NCI-H510A treated with DMSO at 0.1 percent for 48 hours (cell line): Measurements from ENCODE around the gene NIPA2.
A peak's percentile ranks its signal among the peaks of the same experiment; 100 is the strongest.
"Not testable (repeated sequence)": the region's sequence is repeated elsewhere in the genome, so short reads cannot be mapped to it uniquely, and the experiment has no call there.

ENCODE experiments used
- DNase-seq: peaks from one replicate; lab custom pipeline; 2025; lab: John Stamatoyannopoulos, UW

NIPA2 gene

DNA sequence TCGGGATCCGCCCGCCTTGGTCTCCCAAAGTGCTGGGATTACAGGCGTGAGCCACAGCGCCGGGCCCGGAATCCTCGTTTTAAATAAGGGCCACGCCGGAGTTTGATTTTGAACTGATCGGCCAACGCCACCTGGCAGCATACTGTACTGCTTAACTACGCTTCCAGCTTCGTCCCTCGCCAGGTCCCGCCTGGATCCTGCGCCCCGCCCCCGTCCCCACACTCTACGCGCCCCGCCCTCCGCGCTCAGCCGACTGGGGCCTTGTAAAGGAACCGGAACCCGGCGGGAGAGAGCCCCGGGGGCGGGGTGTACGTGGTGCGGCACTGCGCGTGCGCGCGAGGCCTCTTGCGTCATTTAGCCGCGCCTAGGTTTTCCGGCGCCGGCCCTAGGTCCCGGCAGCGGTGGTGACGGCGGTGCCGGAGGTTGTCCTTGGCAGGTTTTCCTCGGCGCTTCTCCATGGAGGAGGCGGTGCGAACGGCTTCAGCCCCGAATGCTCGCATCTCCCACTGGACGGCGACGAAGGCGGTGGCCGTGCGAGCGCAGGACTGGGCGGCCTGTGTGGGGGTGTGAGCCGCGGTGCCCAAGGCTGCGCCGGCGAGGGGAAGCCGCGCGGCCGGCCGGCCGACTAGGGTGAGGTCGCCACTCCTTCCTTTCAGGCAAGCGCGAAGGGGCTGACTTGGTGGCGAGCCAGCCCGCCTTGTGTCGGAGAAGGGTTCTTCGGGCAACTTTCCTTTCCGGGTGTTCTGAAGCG, at the start of gene NIPA2:
NIPA2 (plus strand) TSS at position 375 of the 751 bp plus-strand sequence. CDS start 13,066 bp downstream, outside the sequence.
- peak; percentile 91 for DNase-seq

DNA sequence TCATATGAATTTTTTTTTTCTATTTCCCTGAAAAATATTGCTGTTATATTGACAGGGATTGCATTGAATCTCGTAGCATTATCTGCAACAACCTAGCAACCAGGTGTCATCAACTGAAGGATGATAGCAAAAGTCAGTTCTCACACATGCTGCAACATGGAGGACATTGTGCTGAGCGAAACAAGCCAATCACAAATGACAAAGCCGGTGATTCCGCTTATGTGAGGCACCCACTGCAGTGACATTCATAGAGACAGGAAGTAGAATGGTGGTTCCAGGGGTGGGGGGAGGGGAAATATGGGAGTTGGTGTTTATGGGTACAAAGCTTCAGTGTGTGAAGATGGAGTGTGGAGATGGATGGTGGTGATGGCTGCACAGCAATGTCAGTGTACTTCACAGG, 44.4 kb upstream of the NIPA2 start:
- no peak for DNase-seq

DNA sequence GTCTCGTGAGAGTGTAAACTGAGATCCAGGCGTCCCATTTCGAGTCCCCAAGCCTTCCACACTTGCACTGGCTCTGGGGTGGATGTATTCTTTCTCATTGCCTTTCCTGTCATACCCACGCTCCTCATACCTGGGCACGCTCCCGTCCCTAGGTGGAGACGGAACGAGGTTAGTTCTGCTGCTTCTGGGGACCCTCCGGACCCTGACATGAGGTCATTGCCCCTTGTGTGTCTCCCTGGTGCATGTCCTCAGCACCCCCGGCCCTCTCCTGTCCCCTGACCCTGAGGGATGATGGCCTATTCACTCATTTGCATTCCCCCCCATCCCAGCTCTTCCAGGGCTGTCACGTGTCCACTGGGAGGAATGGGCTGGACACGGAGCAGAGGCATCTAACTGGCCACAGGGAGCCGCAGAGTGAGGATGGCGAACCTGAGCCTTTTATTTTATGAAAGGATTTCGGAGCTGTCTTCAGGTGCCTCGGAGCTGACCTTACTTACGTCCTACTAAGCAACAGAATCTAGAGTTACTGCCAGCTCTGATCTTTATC, 43.8 kb upstream of the NIPA2 start:
- no peak for DNase-seq

DNA sequence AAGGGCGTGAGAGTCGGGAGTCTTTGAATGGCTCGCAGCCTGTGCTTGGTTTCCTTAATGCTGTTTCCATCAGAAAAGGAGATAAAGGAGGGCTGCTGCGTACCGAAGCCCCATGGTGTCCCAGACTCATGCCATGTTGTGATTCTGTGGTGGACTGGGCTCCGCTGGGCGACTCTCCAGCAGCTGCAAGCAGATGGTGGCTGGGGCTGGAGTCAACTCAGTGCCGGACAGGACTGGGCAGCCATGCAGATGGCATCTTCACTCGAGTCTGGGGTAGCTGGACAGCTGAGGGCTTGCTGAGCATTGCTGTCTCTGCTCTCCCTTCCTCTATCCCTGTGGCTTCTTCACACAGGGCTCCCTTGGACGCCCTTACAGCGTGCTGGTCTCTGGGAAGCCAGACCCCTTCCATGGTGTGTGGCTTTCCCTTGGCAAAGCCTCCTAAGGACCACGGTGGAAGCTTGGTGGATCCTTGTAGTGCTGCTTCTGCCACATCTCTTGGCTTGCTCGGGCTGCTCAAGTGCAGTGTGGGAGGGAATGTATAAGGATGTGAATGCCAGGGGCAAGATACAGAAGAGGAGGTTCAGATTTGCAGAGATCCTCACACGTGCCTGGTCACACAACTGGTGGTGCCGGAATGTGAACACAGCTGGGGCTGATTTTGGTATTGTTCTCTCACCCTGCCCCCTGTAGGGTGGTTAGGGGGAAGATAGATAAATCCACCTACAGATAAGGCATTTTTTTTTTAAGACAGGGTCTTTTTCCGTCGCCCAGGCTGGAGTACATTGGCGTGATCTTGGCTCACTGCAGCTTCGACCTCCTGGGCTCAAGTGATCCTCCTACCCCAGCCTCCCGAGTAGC, 43.0 kb upstream of the NIPA2 start:
- DNase-seq, result no peak

DNA sequence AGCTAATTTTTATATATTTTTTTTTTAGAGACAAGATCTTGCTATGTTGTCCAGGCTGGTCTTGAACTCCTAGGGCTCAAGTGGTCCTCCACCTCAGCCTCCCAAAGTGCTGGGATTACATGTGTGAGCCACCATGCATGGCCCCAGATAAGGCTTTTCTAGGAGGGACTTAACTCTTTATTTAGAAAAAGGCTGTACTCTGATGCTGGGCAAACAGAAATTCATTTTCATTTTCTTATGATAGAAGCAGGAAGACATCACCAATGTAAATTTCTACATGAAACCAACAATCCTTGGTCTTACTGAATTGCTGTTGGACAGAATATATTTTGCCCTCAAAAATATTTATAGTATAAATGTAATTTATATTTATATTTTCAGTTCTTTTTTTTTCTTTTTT, 42.4 kb upstream of the NIPA2 start:
- no peak for DNase-seq

DNA sequence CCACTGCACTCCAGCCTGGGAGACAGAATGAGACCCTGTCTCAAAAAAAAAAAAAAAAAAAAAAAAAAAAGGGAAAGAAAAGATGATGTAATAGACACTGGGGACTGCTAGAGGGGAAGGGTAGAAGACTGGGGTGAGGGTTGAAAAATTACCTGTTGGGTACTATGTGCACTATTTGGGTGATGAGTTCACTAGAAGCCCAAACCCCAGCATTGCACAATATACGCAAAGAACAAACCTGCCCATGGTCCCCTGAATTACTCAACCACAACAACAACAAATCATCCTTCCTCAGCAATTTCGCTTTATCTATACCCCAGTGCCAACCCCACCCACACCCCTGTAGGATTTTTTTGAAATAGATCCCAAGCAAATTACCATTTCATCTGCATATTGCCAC, 38.6 kb upstream of the NIPA2 start:
- no peak for DNase-seq

DNA sequence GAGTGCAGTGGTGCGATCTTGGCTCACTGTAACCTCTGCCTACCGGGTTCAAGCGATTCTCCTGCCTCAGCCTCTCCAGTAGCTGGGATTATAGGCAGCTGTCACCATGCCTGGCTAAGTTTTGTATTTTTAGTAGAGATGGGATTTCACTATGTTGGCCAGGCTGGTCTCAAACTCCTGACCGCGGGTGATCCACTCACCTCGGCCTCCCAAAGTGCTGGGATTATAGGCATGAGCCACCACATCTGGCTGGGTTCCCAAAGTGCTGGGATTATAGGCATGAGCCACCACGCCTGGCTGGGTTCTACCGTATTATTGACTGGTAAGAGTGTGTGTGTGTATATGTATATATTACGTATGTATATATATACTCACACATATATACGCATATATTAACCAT, 35.5 kb upstream of the NIPA2 start:
- DNase-seq, result not testable (repeated sequence)

DNA sequence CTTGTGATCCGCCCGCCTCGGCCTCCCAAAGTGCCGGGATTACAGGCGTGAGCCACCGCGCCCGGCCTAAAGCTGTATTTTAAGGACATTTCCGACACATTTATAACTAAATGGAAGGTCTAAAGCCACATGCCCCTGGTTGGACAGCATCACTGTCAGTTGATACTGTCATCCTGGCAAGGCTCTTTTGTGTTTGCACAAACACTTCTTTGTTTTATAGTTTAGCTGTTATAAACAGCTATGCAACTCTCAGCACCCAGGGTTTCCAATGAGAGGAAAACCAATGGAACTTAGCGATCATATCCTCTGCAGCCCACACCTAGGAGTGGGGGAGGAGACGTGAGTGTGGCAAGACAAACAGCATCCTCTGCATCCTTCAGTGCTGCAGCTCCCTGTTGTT, 32.3 kb upstream of the NIPA2 start:
- DNase-seq, result no peak

DNA sequence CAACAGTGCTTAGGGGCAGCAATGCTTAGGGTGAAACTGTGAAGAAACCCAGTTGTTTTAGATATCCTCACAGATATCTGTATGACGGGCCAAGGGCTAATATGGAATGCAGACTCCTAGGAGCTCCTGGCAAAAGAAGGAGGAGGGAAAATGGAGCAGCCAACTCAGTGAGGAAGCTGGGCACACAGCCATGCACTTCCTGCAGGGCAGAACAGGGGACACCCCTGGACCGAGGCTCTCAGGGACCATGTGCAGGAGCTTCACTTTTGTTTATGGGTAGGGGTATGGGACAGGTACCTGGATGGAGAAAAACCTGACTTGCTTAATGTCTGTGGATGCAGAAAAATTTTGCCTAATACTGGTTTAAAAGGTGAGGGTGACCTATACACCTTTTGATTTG, 31.8 kb upstream of the NIPA2 start:
- no peak for DNase-seq

DNA sequence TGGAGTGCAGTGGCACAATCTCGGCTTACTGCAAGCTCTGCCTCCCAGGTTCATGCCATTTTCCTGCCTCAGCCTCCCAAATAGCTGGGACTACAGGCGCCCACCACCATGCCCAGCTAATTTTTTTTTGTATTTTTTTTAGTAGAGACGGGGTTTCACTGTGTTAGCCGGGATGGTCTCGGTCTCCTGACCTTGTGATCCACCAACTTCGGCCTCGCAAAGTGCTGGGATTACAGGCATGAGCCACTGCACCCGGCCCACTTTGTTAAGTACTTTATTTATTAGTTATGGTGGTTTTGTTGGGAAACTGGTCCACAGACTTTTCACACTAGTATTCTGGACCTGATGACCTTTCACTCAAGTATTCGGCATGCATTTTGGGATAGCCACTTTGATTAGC, 30.6 kb upstream of the NIPA2 start:
- DNase-seq, result not testable (repeated sequence)

DNA sequence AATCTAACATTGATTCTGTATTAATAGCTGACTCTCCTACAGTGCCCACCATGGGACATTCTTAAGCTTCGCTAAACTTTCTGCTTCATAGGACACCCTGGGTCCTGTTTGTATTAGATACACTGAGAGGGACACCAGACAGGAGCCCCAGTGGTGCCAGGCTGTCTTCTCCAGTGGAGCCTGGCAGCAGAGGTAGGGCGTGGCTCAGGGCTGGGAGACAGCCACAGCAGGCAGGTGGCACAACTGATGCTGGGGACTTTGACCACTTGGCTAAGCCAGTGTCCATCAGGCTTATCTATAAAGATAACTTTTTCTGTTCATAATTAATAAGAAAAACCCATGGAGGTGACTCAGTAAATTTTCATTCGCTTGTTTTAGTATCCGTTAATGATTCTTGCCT, 30.2 kb upstream of the NIPA2 start:
- no peak for DNase-seq

DNA sequence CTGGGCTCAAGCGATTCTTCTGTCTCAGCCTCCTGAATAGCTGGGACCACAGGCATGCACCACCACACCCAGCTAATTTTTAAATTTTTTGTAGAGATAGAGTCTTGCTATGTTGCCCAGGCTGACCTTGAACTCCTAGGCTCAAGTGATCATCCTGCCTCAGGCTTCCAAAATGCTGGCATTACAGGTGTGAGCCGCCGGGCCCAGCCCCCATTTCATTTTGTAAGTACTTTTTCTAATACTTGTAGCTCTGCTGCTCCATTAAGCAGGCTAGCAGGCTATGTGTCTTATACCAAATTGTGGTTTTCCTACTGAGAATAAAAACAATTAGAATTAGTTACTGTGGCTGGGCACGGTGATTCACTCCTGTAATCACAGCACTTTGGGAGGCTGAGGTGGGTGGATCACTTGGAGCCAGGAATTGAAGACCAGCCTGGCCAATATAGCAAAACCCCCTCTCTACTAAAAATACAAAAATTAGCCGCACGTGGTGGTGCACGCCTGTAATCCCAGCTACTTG, 29.6 kb upstream of the NIPA2 start:
- no peak for DNase-seq

DNA sequence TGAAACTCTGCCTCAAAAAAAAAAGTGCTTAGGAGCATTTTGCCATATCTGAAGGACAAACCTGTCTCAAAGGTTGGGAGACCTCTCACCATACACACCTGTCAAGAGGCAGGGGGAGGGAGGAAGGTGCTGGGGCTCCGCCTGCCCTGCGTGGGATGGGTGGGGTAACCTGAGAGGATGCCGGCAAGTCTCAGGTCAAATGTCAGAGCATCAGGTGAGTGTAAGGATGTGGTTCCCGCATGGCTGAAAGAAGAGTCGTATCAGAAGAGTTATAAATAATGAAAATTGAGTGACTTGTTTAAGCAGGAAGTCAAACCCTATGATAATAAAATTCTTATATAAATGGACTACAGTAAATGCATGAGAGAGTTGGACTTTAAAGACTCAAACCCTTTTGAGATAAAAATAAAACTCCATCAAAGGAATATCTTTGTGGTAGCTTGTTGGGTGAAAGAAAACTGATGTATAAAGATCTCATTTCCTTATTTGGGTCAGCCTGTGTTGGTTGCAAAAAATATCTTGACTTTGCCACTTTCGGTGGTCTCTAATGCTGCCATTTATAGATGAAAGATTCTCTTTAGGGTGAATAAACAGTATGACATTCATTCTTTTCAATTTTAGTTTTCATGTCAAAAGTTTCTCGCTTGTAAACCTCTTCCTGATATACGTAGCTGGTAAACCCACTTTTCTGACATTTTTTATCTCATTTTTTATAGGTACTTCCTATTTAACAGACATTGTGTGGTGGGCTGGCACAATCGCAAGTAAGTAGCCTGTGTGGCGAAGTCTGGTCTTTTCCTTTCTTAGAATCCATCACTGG, 28.2 kb upstream of the NIPA2 start:
- DNase-seq, result no peak

DNA sequence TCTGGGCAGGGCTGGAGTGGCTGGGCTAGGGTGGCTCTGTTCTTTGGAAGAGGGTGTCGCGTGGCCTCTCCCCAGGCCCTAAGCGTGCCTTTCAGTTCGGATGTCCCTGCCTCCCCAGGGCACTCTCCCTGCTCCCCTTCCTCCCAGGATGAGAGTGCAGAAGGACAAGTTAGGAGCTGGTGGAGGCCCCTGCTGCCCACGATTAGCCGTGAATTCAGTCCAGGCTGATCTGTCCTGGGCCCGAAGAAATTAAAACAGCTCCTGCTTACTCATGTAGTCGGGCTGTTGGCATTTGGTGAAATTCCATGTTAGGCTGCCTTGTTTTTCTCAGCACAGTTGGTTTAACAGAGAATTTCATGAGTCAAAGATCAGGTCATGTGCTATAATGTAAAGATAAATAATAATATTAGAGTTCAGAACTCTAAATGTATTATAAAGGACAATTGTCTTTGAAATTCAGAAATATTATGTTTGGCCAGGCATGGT, 27.6 kb upstream of the NIPA2 start:
- DNase-seq, result no peak

DNA sequence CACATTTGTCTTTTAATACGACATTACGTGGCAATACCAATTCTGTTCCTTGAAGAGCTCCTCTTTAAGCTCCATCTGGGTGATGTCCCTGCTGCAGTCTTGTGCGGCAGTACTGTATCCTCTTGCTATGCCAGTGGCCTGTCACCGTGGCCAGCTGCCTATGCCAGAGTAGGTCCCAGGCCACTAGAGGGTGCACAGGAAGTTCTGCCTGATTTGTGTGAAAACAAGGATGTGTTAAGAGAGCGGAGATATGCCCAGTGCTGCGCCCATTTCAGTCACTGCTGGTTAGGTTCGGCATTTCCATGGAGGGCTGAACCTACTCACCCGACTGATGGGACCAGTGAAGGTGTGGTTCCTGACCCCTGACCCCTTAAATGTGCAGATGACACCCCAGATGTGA, 26.8 kb upstream of the NIPA2 start:
- DNase-seq, result peak; percentile 12

DNA sequence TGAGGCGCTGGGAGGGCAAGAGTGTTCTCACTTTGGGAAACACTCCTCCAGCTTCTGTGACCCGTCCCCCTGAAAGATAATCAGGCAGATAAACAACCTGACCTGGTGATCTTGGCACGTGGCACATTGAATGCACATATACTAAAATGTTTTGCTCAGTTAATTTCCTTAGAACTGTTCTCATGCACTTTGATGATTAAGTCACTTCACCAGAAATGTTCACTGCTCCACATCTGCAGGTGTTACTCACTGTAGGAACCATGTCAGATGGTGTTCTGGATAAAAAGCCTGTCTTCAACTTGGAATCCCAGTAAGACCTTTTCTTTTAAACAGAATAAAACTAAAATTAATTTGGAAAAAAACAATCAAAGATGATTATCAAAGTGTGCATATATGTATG, 24.6 kb upstream of the NIPA2 start:
- DNase-seq, result no peak

DNA sequence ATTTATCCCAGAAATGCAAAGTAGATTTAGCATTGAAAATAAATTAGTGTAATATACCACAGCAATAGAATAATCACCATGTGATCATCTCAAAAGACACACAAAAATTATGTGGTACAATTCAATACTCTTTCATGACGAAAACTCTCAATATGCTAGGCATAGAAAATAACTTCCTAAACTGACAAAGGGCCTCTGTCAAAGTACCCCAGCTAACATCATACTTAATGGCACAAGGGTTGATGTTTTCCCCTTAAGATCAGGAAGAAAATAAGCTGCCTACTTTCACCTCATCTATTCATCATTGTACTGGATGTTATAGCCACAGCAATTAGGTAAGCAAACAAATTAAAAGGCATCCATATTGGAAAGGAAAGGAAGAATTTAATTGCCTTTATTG, 22.7 kb upstream of the NIPA2 start:
- DNase-seq, result no peak

DNA sequence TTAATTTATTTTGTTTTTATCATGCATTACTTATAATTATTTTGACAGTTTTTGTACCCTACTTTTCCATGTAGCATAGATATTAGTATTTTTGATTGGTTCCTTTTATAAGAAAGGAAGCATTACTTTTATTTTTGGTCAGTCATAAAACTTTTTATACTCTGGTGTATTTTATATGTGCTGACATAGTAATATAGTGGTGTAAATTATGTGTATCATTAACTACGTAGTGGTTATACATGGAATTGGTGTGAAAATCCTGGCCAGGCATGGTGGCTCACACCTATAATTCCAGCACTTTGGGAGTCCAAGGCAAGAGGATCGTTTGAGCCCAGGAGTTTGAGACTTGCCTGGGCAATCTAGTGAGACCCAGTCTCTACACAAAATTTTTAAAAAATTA, 18.8 kb upstream of the NIPA2 start:
- DNase-seq, result no peak

DNA sequence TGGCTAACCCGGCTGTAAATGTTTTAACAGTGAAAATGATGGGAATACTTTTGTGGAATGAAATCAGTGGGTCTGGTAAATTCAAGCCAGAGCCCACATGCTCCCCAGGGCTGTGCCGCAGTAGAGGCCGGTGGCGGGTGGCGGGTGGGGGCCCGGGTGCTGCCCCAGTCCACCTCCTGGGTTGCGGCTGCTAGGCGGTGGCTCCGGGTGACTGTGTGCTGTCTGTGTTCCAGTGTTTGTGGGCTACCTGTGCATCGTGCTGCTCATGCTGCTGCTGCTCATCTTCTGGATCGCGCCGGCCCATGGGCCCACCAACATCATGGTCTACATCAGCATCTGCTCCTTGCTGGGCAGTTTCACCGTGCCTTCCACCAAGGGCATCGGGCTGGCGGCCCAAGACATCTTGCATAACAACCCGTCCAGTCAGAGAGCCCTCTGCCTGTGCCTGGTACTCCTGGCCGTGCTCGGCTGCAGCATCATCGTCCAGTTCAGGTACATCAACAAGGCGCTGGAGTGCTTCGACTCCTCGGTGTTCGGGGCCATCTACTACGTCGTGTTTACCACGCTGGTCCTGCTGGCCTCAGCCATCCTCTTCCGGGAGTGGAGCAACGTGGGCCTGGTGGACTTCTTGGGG, 14.9 kb upstream of the NIPA2 start:
- no peak for DNase-seq

DNA sequence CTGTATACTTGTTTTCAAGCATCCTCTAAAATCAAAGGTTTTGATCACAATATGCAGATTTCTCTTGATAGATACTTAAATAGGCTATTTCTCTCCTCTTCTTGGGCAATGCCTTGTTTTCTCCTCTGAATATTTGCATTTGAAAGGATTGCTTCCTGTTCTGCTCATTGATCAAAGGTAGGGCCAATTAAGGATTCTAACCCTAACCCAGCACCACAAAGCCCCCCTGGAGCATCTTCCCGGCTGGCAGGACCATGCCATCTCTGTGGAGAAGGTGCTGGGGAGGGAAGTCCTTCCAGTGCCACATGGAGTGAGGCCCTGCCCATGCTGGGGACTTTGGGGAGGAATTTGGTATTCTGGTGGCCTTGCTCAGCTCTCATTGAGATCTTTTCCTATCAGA, 11.3 kb upstream of the NIPA2 start:
- no peak for DNase-seq

DNA sequence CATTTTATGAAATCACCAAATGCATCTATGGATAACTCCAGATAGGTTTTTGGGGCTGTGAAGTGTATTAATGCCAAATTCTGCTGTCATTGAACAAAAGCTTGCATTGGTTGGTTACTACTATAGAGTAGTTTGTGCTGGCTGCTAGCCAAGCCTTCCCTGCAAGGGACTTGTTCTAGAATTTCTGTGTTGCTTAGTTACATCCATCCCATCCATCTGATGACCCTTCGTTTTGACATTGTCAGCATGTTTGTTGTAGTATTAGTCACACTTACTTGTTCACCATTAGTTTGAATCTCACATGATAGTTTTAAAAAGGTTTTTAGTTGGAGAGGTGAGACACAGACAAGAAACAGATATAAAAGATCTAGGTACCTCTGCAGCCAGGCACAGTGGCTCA, 7.0 kb upstream of the NIPA2 start:
- peak; percentile 33 for DNase-seq
